Inferior parietal cortex (tissue), 1 donor: ENCODE measurements around the gene PGM2L1.
"Not testable (repeated sequence)": the region's sequence is repeated elsewhere in the genome, so short reads cannot be mapped to it uniquely, and the experiment has no call there.

Experiments used
- DNase-seq: peaks from one replicate; pipeline ENCODE4 v3.0.0-alpha.2; 2016; ENCODE audit errors: extremely low spot score

PGM2L1 gene

GRCh38 chr11:74398244-74399159 lies at the start of gene PGM2L1:
Gene PGM2L1 (minus strand): TSS chr11:74398433. CDS start chr11:74398161, 272 bp downstream.
- DNase-seq: peak; percentile 95

DNA sequence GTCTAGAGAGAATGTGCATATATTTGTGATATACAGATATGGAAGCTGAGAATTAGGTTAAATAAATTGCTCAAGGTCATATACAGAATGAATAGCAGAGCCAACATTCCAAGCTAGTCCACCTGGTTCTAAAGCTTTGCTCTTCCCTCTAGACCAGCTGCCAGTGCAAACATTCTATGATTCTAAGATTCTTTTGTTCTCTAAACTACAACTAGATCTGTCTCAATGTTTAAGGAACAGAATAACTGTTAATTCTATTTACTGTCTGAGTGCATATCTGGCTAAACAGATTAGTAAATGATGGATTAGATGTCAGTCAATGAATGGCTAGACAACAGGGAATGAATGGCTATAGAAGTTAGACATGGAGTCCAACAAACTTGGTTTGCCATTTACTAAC lies 49.5 kb upstream of the PGM2L1 start:
- DNase-seq: no peak

DNA sequence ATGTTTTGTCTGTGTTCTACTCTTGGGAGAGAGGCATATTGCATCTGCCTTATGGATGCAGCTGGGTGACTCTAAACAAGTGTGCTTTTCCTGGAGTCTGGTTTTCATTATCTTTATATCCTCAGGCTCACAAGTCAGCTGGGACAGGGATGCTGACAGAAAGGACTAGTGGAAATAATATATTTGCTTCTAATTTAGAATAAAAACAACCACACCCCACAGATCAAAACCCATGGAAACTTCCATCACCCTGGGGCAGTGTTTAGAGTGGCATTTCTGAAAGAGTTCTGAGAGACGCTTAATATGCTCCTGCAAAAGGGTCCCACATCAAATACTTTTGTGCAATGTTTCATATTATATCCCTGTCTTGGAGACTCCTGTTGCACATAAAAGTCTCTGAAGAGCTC lies 48.3 kb upstream of the PGM2L1 start:
- no peak for DNase-seq

GRCh38 chr11:74444173-74444826 lies 46.1 kb upstream of the PGM2L1 start:
- DNase-seq: no peak

DNA sequence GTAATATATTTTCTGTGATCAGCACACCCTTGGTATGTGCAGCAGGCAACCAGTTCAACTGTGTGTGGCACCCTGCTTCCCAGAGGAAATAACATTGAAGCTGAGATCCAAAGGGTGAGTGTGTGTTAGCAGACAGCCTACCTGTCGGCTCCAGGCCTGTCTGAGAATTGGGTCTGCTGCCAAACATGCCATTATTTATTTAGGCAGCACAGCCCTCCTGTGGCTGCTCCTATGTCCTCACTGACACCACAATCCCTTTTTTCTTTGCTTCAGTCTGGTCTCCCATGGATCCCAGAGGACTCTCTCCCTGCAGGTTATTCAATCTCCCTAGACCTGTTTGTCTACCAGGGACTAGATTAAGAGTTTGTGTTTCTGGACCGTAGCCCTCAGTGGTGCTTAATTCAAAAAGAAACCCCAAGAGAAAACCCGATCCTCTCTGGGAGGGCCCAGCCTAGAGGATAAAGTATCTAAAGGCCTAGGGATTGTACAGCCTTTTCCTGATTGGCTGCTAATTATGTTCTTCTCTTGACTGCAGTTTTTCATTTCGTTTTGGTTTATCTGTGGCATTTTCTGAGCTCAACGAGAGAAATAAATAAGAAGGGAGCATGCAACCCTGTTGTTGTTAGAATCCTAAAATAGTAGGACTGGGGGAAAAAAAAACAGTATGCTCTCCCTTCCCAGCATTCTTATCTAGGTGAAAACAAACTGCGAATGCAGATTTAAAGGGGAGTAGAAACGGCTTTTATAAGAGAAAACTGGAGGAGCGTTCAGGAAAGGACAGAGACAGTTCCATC lies 45.0 kb upstream of the PGM2L1 start:
- DNase-seq: peak; percentile 54

DNA sequence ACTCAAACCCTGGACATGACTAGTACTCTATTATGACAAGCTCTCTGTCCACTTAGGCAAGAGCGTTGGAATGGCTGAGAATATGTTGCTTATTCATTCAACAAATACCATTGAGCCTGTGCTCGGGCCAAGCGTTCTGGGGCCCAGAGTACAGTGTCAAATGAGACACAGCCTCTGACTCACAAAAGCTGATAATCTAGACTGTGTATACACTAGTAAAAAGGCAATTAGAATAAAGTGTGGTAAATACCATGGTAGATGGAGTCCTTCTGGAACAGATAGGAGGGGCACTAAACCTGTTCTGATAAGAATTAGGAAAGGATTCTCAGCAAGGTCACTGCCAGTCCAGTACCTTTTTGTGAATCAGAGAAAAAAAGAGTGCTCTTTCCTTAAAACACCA lies 44.4 kb upstream of the PGM2L1 start:
- DNase-seq: no peak

- DNase-seq: no peak
These were observed 40.4 kb upstream of the PGM2L1 start for GRCh38 chr11:74438681-74439080.

- DNase-seq: no peak
These were observed 39.3 kb upstream of the PGM2L1 start for GRCh38 chr11:74437441-74438042.

- DNase-seq: no peak
These were observed 36.3 kb upstream of the PGM2L1 start for GRCh38 chr11:74434528-74434927.

GRCh38 chr11:74429205-74429604 lies 31.0 kb upstream of the PGM2L1 start:
- no peak for DNase-seq

GRCh38 chr11:74427384-74427886 lies 29.2 kb upstream of the PGM2L1 start:
- no peak for DNase-seq

DNA sequence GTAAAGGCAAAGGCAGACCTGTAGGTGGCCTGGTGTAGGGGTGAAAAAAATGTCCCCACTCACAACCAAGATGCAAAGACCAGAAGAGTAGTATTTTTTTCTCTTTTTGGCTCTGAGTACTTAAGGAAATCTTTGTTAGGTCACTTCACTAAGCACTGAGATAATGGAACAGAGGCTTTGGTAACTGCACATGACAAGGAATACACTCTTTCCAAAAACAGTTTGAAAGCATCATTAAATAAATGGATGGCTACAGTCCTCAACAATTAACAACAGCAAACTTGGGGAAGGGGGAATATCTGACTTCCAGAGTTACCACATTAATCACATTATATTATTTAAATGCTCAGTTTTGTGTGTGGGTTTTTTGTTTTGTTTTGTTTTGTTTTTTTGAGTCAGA lies 26.9 kb upstream of the PGM2L1 start:
- DNase-seq: no peak

GRCh38 chr11:74418509-74418895 lies 20.3 kb upstream of the PGM2L1 start:
- no peak for DNase-seq

DNA sequence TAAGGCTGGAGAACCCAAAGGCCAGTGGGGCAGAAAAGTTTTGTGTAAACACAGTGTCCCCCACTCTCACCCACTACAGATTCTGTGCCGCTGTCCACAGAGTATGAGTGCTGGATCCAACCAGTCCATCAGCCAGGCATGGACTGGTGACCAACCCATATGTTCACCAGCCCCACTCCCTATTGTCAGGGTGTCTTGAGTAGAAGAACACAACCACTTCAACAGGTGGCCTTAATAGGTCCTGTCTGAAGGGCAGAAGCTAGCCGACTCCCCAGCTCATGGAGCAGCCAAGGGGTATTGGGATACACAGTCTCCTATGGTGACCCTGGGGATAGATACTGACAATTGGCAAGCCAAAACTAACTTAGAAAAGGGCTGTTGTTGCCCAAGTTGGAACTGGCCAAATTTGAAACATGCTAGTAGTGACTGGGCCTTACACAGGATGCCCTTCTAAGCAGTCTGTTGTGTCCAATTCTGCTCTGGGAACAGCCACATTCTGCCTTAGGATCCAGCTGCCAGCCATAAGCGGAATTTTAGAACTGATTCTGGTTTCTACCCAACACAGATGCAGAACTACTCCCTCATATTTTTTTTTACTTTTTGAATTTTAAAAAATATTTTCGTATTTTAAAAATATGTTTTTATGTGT lies 19.8 kb upstream of the PGM2L1 start:
- no peak for DNase-seq

GRCh38 chr11:74417379-74417804 lies 19.2 kb upstream of the PGM2L1 start:
- no peak for DNase-seq

- DNase-seq: not testable (repeated sequence)
These were observed 18.7 kb upstream of the PGM2L1 start for GRCh38 chr11:74416974-74417373.

GRCh38 chr11:74412733-74413359 lies 14.6 kb upstream of the PGM2L1 start:
- no peak for DNase-seq

GRCh38 chr11:74412321-74412720 lies 14.1 kb upstream of the PGM2L1 start:
- DNase-seq: no peak

- no peak for DNase-seq
These were observed 11.4 kb upstream of the PGM2L1 start for GRCh38 chr11:74409633-74410032.

DNA sequence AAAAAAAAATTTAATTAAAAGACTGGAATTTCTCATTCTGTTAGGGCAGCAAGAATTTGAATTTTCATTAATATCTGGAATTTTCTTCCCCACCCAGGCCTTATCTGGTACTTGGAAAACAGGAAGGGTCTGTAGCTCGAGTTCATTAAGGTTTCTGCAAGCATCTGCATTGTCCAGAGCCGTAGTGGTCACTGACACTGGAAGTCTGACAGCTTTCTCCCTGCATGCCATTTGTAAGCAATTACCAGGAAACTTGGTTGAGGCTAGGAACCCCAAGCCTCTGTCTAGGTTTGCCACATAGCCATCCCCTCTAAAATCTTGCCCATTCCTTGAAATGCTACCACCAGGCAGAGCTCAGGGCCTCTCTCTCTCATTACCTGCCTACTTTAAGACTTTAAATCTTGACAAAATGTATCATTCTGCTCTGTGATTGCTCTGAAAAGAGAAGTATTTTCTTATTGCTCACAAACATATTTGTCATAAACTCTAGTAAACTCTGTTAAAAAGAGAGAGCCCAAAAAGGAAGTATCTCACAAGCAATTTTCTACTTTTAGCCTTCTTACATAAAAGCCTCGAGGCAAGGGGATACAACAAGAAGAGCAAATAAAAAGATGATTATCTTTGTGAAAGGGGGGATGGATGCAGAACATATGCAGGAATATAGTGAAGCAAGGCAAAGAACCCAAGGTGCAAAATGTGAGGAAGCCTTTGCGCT lies 5.5 kb upstream of the PGM2L1 start:
- DNase-seq: no peak
